Inferior parietal cortex (tissue), 1 donor: Measurements from ENCODE around the gene CPVL.

Experiments used
- DNase-seq: peaks from one replicate; pipeline ENCODE4 v3.0.0-alpha.2; 2016; ENCODE audit errors: extremely low spot score

CPVL gene

GRCh38 chr7:29003703-29004102 lies 142.6 kb downstream of the CPVL start:
- no peak for DNase-seq

GRCh38 chr7:29000717-29001076 lies 145.6 kb downstream of the CPVL start:
- DNase-seq = no peak

- no peak for DNase-seq
These were observed 146.2 kb downstream of the CPVL start for GRCh38 chr7:28999895-29000716.

GRCh38 chr7:28999427-28999826 lies 146.9 kb downstream of the CPVL start:
- DNase-seq = no peak

GRCh38 chr7:28998105-28998504 lies 148.2 kb downstream of the CPVL start:
- DNase-seq = no peak

- no peak for DNase-seq
These were observed 149.5 kb downstream of the CPVL start for GRCh38 chr7:28996836-28997235.

GRCh38 chr7:28993371-28993770 lies 153.0 kb downstream of the CPVL start:
- no peak for DNase-seq

- DNase-seq = no peak
These were observed 153.5 kb downstream of the CPVL start for GRCh38 chr7:28992798-28993197.

GRCh38 chr7:28990200-28990960 lies 156.0 kb downstream of the CPVL start:
- no peak for DNase-seq

- DNase-seq = no peak
These were observed 156.9 kb downstream of the CPVL start for GRCh38 chr7:28989211-28989980.

- no peak for DNase-seq
These were observed 157.5 kb downstream of the CPVL start for GRCh38 chr7:28988810-28989209.

GRCh38 chr7:28988091-28988490 lies 158.2 kb downstream of the CPVL start:
- no peak for DNase-seq

- DNase-seq = no peak
These were observed 159.6 kb downstream of the CPVL start for GRCh38 chr7:28986765-28987110.

GRCh38 chr7:28986028-28986764 lies 160.1 kb downstream of the CPVL start:
- no peak for DNase-seq

- DNase-seq = peak; percentile 66
These were observed 161.7 kb downstream of the CPVL start for GRCh38 chr7:28984631-28985030.

- DNase-seq = no peak
These were observed 162.1 kb downstream of the CPVL start for GRCh38 chr7:28984217-28984616.

GRCh38 chr7:28983396-28984190 lies 162.7 kb downstream of the CPVL start:
- DNase-seq = no peak

GRCh38 chr7:28981161-28981465 lies 165.2 kb downstream of the CPVL start:
- DNase-seq = peak; percentile 44

- DNase-seq = no peak
These were observed 165.7 kb downstream of the CPVL start for GRCh38 chr7:28980451-28981160.

- no peak for DNase-seq
These were observed 166.6 kb downstream of the CPVL start for GRCh38 chr7:28979776-28980175.

GRCh38 chr7:28977881-28978280 lies 168.5 kb downstream of the CPVL start:
- no peak for DNase-seq
